Stimulated activated effector memory CD8-positive, alpha-beta T cell treated with anti-CD3 and anti-CD28 coated beads, Interleukin-12 subunit alpha, Interleukin-12 subunit beta, amount 100 ng/mL, for 72 hours (primary cell): Measurements from ENCODE around the gene UNC80.

Experiments
- ATAC-seq: fragments of 150-1000 bp; cut with Tn5 transposase; 2 replicates; pipeline ENCODE4 v1.10.0; 2021
- DNase-seq, 2 donors: peaks; one replicate each; pipeline ENCODE4 v3.0.0; 2021 to 2022; ENCODE audit warnings: low spot score in 2 of 2
- H3K27ac Mint-ChIP-seq: one replicate; pipeline ENCODE4 v1.8.0; 2022; ENCODE audit warnings: mild to moderate bottlenecking, mixed read lengths
- H3K36me3 Mint-ChIP-seq: one replicate; pipeline ENCODE4 v1.8.0; 2022; ENCODE audit warnings: mild to moderate bottlenecking, mixed read lengths
- H3K4me1 Mint-ChIP-seq: one replicate; pipeline ENCODE4 v1.8.0; 2022; ENCODE audit warnings: mixed read lengths
- H3K4me3 Mint-ChIP-seq: one replicate; pipeline ENCODE4 v1.8.0; 2022; ENCODE audit warnings: mild to moderate bottlenecking, mixed read lengths
- H3K9me3 Mint-ChIP-seq: one replicate; pipeline ENCODE4 v1.8.0; 2022; ENCODE audit warnings: mixed read lengths

The UNC80 gene

DNA sequence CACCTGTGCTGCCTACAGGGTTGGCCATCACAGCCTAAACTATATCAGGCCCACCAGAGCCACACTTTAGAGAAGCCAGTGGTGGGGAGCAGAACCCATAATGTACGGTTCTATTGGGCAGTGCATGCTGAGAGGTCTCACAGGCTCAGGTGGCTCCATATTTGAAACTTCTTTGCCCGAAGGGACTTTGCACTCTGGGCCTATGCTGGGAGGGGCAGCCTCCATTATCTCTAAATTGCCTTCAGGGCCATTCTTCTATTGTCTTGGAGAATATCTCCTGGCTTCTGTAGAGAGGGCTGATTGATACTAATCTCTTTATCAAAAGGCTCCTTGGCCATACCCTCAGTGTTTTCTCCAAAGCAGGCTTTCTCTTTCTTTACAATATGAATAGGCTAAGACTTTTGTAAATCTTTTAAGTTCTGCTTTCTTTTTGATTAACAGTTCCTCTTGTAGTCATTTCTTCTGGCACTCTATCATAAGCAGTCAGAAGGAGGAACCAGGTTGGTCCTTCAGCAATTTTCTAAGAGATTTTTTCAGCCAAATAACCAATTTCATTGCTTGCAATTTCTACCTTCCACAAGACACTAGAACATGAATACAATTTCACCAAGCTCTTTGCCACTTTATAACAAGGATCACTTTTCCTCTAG, 275.3 kb downstream of the UNC80 start:
- ATAC-seq (no peak), DNase-seq (no peak)
- Mint-ChIP-seq H3K9me3 (no peaks in the 10 kb centered on the region), H3K4me1 (no peaks in the 10 kb centered on the region), H3K4me3 (no peak overlapping the region), H3K27ac (no peak overlapping the region), H3K36me3 (no peaks in the 10 kb centered on the region)
